Thyroid gland (tissue), 4 donors: ENCODE results near the gene ITFG1. TPM values are rescaled to one million over a fixed set of nuclear protein-coding genes. Genes with fewer than 3 reads are reported as not detected.

Experiments used
- DNase-seq, 2 donors: peaks; one replicate each; pipeline ENCODE4 v3.0.0-alpha.2; 2019
- H3K27ac ChIP-seq, 3 donors: fragments of 200-600 bp; sonication (generic); 1 replicate in 2 of 3; 2 replicates in 1 of 3; pipeline ENCODE4 v1.5.1; 2016 to 2019; ENCODE audit warnings: mild to moderate bottlenecking in 1 of 3, moderate library complexity in 1 of 3
- H3K27me3 ChIP-seq: fragments of 200-600 bp; sonication (generic); one replicate; pipeline ENCODE4 v1.5.1; 2019
- H3K36me3 ChIP-seq, 2 donors: fragments of 200-600 bp; sonication (generic); one replicate each; pipeline ENCODE4 v1.5.1; 2016 to 2019
- H3K4me1 ChIP-seq, 2 donors: fragments of 200-600 bp; sonication (generic); one replicate each; pipeline ENCODE4 v1.5.1; 2017 to 2019
- H3K4me3 ChIP-seq, 3 donors: fragments of 200-600 bp; sonication (generic); replicated peaks in 1 of 3; 1 replicate in 2 of 3; 2 replicates in 1 of 3; pipeline ENCODE4 v1.5.1; 2016; ENCODE audit warnings: mild to moderate bottlenecking in 1 of 3
- H3K9me3 ChIP-seq: fragments of 200-600 bp; sonication (generic); one replicate; pipeline ENCODE4 v1.5.1; 2017
- CTCF ChIP-seq, 6 experiments: fragments of 200-600 bp in 3 of 6; fragments of 450-650 bp in 3 of 6; sonication (generic) in 3 of 6; IDR thresholded peaks; one replicate each; pipeline ENCODE4 v1.5.1; 2016 to 2019; ENCODE audit warnings: antibody characterized with exemption in 6 of 6, mild to moderate bottlenecking in 2 of 6, inconsistent platforms in 1 of 6, moderate library complexity in 1 of 6
- POLR2A ChIP-seq, 2 donors: fragments of 450-650 bp; IDR thresholded peaks; one replicate each; pipeline ENCODE4 v1.6.1; 2017; ENCODE audit warnings: antibody characterized with exemption in 2 of 2, mild to moderate bottlenecking in 2 of 2, moderate library complexity in 1 of 2
- WGBS, 2 donors: methylation state at CpG; one replicate each; pipeline ENCODE4 v1.1.5; 2017; 5-methylcytosine and 5-hydroxymethylcytosine counted together
- intact Hi-C: fragments of 100-400 bp; cut with DNase I; formaldehyde crosslinking; loops from one replicate; pipeline ENCODE4 v1.15.1; 2023
- total RNA-seq, 4 donors: library from RNA; depleted of rRNA; stranded (reverse); fragments of >200 nt; gene quantifications; one replicate each; pipeline ENCODE4 v1.2.3, GENCODE V29; 2016

The ITFG1 gene
- total RNA-seq: 10 to 100 TPM; 64.8 to 75.6 (median 71.7) TPM

DNA sequence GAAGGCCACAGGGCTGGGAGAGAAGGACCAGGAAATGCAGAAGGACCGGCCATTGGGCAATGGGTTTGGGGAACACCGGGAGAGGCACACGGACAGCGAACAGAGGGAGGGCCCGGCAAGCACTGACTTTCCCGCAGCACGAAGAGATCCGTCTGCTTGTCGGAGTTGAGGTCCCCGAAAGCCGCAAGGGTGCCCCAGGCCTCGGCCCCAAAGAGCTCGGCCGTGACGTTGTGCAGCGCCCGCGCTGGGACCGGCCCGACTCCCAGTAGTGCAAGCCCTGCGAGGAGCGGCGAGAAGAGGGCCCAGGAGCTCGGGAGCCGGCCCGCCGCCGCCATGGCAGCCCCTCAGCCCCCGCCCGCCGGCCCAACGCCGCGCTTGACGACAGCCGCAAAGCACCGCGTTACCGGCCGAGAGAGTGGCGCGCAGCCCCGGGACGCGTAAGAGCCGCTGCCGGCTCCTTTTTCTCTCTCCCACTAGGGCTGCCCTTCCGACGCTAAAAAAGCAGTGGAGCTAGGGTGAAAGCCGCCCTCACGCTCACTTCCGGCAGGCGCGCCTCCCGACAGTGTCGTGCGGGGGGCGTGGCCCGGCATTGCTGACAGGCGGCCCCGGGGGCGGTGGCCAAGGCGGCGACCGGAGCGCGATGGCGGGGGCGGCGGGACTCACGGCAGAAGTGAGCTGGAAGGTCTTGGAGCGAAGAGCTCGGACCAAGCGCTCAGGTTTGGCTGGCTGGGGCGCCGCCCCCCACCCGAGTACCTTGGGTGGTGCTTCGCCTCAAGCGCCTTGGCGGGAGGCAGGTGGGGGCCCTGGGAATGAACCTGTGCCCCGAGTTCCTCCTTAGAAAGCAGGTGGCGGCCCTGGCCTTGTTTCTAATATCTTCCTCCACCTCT lies at the start of gene ITFG1, which contains the start of gene PHKB:
Gene ITFG1, minus strand, starts transcription at position 353 of the 887 bp plus-strand sequence. Its CDS starts 18 bp downstream, at position 335.
Gene PHKB, plus strand, starts transcription at position 621 of the 887 bp plus-strand sequence. Its CDS starts 20 bp downstream, at position 641.
- H3K27me3 ChIP-seq: no peaks in the 10 kb centered on the region
- peak; percentile 93 for DNase-seq
- intact Hi-C loops: no loop called here
- no peaks in the 10 kb centered on the region for H3K9me3 ChIP-seq
- no peaks in the 10 kb centered on the region for H3K36me3 ChIP-seq
- TF ChIP-seq POLR2A (IDR thresholded peaks at IDR 0.05) (peak in 1 of 2 donors; percentile 81), CTCF (IDR thresholded peaks at IDR 0.05) (peak in 1 of 6 experiments; percentile 2)
- WGBS, 2 donors: 0% methylated on average over 14 to 19 of the region's 82 CpGs
- peak within 1 kb of the TSS; percentile 98 to 99 (median 99) for H3K27ac ChIP-seq
- H3K4me3 ChIP-seq: peak within 1 kb of the TSS; percentile 8 to 73 (median 67)
- H3K4me1 ChIP-seq: peaks cover 34 to 46% of the 10 kb centered on the region in 2 donors

- Histone ChIP-seq H3K36me3 (peaks cover 15 to 20% of the 10 kb centered on the region in 2 donors), H3K4me3 (no peak overlapping the region), H3K27ac (peak overlapping the region in 1 of 3 donors; percentile 63), H3K27me3 (no peaks in the 10 kb centered on the region), H3K9me3 (no peaks in the 10 kb centered on the region), H3K4me1 (peaks cover 0 to 5% of the 10 kb centered on the region in 2 donors)
- no peak for DNase-seq
- TF ChIP-seq POLR2A (IDR thresholded peaks at IDR 0.05) (no peak), CTCF (IDR thresholded peaks at IDR 0.05) (no peak)
- intact Hi-C loops: no loop called here
- 71 to 72% methylated on average over 1 of the region's 1 CpG for WGBS, 2 donors
These were observed 46.8 kb upstream of the ITFG1 start for GRCh38 chr16:47507701-47508100.

DNA sequence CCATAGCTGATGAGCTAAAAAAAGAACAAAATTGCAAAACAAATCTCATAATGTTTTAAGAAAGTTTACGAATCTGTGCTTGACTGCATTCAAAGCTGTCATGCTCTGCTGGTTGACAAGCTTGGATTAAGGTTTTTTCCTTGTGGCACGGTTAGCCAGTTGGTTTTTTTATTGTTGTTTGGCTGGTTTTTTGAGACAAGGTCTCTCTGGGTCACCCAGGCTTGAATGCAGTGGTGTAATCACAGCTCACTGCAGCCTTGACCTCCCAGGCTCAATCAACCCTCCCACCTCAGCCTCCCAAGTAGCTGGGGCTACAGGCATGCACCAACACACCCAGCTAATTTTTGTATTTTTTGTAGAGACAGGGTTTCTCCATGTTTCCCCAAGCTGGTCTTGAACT lies 45.9 kb upstream of the ITFG1 start:
- H3K4me3 ChIP-seq: no peak overlapping the region
- no peaks in the 10 kb centered on the region for H3K9me3 ChIP-seq
- H3K27ac ChIP-seq: peak overlapping the region in 2 of 3 donors; percentile 23 to 63
- peaks cover 11 to 12% of the 10 kb centered on the region in 2 donors for H3K36me3 ChIP-seq
- 38 to 58% methylated on average over 2 of the region's 2 CpGs for WGBS, 2 donors
- DNase-seq: peak; percentile 24 to 51
- no peaks in the 10 kb centered on the region for H3K27me3 ChIP-seq
- intact Hi-C loops: no loop called here
- H3K4me1 ChIP-seq: peaks cover 0 to 5% of the 10 kb centered on the region in 2 donors
- TF ChIP-seq CTCF (IDR thresholded peaks at IDR 0.05) (no peak), POLR2A (IDR thresholded peaks at IDR 0.05) (no peak)

- intact Hi-C loops: no loop called here
- Histone ChIP-seq H3K4me3 (no peak overlapping the region), H3K9me3 (no peaks in the 10 kb centered on the region), H3K4me1 (peaks cover 0 to 5% of the 10 kb centered on the region in 2 donors), H3K27ac (no peak overlapping the region), H3K36me3 (peaks cover 16 to 20% of the 10 kb centered on the region in 2 donors), H3K27me3 (no peaks in the 10 kb centered on the region)
- no peak for TF ChIP-seq POLR2A (IDR thresholded peaks at IDR 0.05)
- TF ChIP-seq CTCF (IDR thresholded peaks at IDR 0.05): no peak
- WGBS, 2 donors: 96 to 100% methylated on average over 7 of the region's 7 CpGs
- no peak for DNase-seq
These were observed 43.7 kb upstream of the ITFG1 start for GRCh38 chr16:47504599-47504998.

DNA sequence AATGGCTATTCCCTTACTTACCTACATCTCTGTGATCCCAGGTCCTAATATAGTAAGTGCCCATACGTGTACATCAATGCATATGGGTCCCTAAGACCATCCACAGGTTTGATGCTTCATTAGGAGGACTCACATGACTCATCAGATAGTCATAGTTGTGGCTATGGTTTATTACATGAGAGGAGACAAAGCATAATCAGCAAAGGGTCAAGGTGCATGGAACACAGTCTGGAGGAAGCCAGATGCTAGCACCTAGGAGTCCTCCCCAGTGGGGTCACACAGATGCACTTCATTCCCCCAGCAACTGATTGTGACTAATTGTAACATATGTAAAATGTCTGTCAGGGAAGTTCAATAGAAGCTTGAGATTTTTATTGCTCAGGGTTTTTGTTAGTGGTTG lies 43.1 kb upstream of the ITFG1 start:
- WGBS, 2 donors: 95 to 96% methylated on average over 1 of the region's 1 CpG
- Histone ChIP-seq H3K27me3 (no peaks in the 10 kb centered on the region), H3K9me3 (no peaks in the 10 kb centered on the region), H3K27ac (no peak overlapping the region), H3K4me1 (peaks cover 0 to 5% of the 10 kb centered on the region in 2 donors), H3K36me3 (peaks cover 17 to 23% of the 10 kb centered on the region in 2 donors), H3K4me3 (no peak overlapping the region)
- no peak for TF ChIP-seq POLR2A (IDR thresholded peaks at IDR 0.05)
- TF ChIP-seq CTCF (IDR thresholded peaks at IDR 0.05): no peak
- intact Hi-C loops: no loop called here
- DNase-seq: no peak
